NCI-H2227 (cell line): ENCODE results near the gene KIAA1549.

Source experiments
- DNase-seq: peaks from one replicate; lab custom pipeline; 2025; ENCODE audit not compliant: unreplicated experiment; lab: John Stamatoyannopoulos, UW

The KIAA1549 gene

DNA sequence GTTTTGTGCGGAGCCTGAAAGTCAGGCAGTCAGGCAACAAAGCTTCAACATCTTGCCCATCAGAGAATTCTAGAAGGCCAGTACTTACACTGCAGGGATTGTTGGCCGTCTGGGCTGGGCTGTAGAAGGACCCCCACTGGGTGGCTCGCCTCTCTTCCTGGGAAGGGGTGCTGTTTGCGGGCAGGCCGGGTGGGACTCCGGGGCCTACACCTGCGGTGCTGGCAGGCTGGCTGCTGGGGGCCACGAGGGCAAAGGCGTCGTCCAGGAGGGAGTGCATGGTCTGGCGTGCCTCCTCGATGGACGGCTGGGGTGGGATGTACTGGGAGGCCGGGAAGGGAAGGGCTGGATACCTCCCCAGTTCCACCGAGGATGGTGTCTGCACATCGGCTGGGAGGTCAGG is 120.1 kb downstream of the KIAA1549 start:
- DNase-seq, result no peak

DNA sequence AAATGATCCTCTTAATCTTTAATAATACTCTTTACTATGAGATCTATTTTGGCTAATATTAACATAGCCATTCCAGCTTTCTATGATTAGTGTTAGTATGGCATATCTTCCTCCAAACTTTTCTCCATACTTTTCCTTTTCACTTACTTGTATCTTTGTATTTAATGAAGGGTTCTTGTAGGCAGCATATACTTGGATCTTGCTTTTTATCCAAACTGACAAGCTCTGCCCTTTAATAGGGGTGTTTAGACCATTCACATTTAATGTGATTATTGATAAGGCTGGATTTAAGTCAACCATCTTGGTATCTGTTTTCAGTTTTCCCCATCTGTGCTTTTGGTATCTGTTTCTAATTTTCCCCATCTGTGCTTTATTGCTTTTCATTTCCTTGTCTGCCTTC is 123.5 kb downstream of the KIAA1549 start:
- DNase-seq, result no peak

DNA sequence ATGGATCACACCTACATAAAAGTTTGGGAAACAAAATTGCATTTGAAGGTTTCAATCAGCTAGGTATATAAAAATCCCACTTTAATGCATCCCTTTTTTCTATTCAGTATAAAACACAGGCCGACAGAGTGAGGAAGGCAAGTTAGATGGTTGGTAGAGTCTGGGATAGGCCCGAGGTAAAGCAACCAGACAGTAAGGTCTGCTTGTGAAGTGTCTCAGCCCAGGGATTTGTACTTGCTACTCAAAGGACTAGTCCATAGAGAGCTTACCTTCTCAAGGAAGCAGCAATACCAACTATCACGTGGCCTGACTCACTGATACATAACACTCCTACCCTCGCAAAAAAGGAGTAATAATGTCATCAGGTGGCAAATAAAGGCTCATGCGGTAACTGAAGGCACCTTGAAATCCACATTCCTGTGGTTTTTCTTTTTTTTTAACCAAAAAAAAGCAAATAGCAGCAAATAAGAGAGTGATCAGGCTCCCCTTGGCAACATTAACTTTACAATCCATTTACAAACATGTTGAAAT is 127.0 kb downstream of the KIAA1549 start:
- no peak for DNase-seq

DNA sequence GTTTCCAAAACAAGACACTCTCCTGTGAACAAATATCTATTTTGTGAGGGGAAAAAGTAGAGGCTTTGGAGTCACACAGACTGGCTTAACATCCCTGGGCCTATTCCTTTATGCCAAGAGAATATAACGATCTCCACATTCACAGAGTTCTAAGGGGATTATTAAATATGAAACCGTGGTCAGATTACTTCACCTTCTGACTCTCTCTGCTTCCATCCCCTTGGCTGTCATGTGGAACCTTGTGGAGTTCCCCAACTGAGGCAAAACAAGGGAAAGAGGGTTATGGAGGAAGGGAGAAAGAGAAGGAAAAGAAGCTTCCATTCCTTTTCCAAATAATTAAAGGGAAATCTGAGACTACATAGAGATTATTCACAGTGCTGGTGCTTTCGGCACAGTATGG is 127.7 kb downstream of the KIAA1549 start:
- no peak for DNase-seq

DNA sequence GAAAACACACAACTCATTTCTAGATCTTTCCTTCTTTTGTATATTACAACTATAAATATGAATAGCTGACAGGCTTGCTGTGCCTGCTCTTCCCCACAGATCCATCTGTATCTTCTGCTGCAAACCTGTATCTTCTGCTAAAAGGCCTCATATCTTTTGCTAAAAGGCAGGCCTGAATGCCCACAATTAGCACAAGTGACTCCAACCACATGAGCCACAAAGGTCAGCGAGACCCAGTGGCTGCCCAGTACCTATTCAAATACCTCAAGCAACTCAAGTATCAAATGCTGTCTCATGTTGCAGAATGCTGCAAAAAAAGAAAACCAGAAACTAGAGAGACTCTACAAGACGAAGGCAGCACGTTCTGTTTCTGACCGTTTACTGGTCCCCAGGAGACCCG is 128.7 kb downstream of the KIAA1549 start:
- no peak for DNase-seq

DNA sequence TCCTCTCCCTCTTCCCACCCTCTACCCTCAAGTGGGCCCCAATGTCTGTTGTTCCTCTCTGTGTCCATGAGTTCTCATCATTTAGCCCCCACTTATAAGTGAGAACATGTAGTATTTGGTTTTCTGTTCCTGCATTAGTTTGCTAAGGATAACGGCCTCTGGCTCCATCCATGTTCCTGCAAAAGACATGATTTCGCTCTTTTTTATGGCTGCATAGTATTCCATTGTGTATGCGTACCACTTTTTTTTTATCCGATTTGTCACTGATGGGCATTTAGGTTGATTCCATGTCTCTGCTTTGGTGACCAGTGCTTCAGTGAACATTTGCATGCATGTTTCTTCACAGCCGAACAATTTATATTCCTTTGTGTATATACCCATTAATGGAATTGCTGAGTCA is 131.5 kb downstream of the KIAA1549 start:
- DNase-seq, result no peak

DNA sequence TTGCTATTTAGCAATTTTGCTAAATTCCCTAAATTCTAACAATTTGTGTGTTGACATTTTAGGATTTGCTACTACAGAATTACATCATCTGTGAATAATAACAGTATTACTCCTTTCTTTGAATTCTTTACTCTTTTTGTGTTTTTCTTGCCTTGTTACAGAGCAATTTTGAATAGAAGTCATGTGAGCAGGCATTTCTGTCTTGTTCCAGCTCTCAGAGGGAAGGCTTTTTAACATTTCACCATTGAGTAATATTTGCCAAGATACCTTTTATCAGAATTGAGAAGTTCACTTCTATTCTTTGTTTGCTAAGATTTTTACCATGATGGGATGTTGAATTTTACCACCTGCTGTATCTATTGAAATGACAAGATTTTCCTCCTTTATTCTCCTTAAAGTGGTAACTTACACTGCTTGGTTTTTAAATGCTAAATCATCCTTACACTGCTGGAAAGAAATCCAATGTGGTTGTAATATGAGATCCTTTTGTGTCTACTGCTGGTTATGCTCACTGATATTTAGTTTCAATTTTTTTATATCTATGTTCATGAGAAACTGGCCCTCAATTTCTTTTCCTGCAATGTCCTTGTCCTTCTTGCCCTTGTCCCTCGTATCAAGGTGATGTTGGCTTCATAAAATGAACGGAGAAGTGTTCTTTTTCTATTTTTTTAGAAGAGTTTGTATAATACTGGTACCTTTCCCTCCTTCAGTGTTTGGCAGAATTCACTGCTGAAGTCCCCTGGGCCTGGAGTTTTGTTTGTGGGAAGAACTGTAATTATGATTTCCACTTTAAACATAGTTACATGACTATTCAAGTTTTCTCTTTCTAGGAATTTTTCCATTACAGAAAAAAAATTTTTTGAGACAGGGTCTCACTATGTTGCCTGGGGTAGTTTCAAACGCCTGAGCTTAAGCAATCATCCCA is 132.9 kb downstream of the KIAA1549 start:
- DNase-seq, result no peak

DNA sequence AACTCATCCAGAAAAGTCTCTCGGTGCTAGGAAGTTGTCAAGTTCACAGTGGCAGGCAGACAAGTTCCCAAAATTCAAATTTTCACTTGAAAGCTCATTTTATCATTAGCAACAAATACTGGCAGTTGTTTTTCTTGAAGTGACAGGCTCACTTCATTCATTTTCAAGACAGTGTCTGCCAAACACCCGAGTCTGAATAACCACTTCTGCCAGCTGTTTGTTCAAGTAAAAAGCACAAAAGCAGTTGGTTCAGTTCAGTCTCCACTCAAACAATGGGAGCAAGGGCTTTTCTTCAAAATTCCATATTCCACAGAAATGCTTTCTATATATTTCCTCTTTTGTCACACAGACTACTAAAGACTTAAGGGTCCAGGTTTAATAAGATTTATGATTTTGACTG is 135.5 kb downstream of the KIAA1549 start:
- DNase-seq, result no peak

DNA sequence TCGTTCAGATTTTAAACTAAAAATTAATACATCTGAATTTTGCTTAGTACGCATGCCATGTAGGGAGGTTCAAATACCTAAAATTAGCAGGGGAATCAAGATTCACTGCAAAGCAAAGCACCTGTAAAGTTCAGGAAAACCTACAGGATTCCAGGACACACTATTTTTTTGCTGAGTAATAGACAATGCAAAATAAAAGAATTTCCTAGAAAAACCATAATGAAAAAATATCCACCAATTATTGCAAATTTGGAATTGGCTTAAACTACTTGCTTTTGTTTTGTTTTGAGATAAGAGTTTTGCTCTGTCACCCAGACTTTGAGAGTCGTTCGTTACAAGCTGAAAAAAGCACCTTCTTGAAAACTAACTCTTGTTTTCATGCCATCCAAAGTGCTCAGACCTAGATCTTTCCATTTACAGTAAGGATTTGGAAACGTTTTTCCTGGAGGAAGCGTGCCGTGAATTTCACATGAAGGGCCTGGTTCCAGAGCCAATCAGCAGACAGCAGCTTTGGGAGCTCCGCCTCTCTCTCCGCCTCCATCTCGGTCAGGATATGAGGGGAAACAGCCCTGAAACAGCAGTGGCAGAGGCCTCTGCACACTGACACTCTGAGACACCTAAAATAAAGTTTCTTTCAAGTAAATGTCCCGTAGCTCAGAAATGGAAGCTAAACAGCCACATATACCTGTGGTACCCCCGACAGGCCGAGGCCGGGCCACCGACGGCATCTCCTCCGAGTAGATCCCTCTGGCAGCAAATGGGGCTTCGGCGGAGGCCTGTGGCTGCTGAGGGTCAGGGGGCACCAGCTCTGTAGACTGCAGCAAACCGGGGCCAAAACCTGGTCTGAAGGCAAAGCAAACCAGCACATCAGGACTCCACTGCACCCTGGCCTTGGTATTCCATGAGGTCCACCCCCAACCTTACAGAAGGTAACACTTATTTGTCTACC is 137.3 kb downstream of the KIAA1549 start:
- DNase-seq, result no peak

DNA sequence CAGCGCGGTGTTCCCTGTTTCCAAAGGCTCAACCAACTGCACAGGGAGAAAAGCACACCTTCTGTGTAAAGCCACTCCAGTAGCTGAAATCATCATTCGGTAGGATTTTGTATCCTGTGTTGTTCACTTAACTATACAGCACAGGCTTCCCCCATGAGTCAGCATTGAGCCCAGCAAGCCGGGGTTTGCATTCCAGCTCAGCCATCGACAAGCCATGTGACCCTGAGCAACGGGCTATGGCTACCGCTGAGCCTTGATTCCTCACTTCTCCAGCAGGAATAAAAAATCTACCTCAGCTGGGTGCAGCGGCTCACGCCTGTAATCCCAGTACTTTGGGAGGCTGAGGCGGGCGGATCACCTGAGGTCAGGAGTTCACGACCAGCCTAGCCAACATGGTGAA is 139.1 kb downstream of the KIAA1549 start:
- DNase-seq, result no peak

DNA sequence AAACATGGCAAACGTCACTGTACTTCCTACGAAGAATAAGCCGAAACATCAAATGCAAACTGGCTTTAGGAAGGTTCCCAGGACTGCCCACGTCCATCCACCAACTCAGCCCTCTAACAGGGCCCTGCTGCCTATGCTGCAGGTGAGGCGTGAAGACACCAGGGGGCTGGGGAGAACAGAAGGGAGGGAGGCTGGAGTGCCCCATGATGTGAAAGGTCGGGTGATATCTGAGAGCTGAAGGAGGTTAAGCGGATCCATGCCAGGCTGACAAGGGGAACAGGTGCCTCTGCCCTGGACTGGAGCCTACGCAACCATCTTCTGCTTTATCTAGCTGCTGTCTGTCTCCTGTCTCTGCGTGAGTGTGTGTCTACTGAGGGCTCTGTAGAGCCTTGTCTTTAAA is 143.0 kb downstream of the KIAA1549 start:
- DNase-seq, result no peak

DNA sequence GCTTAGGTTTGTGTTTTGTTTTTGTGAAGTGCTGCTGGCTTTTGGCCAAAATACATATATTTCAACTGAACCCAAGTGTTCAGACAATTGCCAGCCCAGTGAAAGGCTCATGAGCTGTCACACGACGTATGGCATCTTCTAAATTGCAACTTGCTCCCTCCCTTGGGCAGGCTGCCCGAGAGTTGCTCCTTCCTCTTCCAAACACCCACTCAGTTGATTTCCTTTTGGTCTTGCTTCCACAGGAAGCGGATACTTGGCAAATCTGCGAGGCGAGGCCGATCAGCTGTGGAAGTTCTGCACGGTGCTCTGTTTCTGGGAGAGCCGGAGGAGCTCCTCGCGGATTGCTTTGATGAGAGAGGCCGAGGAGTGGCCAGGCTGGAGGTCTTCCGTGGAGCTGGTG is 143.6 kb downstream of the KIAA1549 start:
- no peak for DNase-seq

DNA sequence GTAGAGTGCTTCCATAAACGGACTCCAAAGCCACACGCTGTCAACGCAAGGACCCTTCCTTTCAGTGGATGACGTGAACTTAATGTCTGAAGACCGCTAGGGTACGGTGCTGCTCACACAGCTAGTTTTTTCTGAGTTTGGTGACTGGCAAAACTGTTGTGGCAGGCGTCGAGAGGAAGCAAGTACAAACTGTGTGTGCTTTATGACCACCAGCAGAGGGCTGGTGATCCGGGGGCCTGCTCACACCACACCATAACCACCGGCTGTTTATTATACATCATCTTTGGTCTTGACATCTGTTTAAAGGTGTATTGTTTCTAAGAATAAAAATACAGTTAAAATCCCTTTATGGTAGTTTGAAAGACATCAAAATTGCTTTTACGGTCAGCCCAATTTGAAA is 146.1 kb downstream of the KIAA1549 start:
- DNase-seq, result no peak

DNA sequence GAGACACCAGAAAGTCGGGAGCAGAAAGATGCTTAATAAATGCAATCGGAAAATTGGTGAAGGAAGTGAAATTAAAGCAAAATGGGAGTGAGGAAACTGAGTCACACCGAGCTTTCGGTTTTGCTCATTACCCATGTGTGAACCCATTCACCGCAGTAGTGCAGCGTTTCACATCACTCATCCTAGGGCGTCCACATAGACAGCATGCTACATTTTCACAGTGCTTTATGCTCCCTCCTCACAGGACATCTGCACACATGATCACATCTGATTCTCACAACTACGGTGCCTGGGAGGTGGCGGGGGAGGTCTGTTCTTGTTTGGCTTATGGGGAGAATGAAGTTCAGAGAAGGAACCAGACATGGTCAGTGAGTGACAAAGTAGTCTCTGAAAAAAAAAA is 146.6 kb downstream of the KIAA1549 start:
- DNase-seq, result no peak

DNA sequence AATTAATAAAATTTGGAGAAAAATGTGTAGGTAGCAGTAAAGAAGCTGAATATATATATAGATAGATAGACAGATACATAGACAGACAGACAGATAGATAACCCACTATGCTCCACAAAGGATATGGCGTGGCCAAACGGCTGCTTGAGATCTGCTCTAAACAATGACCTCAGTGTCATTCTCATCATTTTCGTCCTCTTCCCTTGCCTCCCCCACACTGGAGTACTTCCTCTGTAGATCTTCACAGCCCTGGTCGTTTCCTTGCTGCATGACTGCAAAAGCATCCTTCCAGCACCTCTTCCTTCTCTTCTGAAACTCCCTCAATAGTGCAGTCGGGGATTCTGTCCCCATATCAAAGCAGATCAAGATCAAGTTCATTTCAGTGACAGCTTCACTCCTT is 147.6 kb downstream of the KIAA1549 start:
- DNase-seq, result no peak

DNA sequence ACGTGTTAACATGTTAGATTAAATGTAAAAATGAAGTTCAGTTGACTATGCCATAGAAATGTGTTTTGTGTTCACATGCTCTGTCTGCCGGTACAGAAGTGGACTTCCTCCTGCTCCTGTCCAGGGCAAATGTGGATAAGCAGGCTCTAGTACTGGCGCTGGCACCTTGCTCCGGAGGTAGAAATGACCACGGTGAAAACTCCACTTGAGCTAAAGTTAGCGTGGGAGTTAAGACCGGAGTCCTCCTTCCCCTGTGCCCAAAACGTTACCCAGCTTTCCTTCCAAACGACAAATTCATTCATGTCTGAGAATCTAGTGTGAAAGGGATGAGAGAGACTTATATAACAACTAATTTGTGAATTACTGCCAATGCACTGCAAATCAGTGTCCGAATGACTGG is 148.2 kb downstream of the KIAA1549 start:
- no peak for DNase-seq

DNA sequence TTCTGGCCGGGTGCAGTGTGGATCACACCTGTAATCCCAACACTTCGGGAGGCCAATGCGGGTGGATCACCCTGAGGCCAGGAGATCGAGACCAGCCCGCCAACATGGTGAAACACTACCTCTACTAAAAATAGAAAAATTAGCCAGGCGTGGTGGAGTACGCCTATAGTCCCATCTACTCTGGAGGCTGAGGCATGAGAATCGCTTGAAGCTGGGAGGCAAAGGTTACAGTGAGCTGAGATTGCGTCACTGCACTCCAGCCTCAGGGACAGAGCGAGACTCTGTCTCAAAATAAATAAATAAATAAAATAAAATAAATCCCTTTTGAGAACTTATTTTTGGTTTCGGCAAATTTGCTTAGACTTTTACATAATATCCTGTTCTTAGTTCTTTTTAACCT is 151.9 kb downstream of the KIAA1549 start:
- no peak for DNase-seq

DNA sequence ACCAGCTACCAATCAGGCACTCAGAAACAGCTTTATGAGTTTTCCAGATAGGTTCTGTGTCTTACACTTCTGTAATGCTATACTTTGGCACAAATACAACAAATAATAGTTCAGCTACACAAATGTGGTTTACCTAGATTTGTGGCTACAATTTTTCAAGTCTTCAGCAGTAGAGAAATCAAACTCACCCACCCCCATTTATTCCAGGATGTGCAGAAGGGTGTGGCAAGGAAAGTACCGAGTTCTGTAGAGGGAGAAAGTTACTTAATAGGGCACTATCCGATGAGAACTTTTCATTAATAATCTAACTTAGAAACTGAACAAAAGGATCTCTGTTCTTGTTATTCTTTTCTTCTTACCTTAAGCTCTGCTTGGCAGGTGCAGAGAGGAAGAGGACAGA is 152.9 kb downstream of the KIAA1549 start:
- no peak for DNase-seq

DNA sequence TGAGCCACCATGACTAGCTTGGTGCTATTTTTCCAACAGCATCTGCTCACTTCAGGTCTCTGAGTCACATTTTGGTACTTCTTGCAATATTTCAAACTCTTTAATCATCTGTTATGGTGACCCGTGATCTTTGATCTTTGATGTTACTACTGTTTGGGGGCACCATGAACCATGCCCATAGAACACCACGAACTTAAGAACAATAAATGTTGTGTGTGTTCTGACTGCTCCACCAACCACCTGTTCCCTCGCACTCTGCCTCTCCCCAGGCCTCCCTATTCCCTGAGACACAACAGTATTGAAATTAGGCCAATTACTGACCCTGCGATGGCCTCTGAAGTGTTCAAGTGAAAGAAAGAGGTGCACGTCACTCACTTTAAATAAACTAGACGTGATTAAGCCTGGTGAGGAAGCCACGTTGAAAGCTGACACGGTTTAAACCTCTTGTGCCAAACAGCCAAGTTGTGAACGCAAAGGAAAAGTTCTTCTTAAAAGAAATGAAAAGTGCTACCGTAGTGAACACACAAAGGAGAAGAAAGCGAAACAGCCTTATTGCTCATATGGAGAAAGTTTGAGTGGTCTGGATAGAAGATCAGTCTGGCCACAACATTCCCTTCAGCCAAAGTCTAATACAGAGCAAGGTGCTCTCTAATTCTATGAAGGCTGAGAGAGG is 156.0 kb downstream of the KIAA1549 start:
- DNase-seq, result no peak

DNA sequence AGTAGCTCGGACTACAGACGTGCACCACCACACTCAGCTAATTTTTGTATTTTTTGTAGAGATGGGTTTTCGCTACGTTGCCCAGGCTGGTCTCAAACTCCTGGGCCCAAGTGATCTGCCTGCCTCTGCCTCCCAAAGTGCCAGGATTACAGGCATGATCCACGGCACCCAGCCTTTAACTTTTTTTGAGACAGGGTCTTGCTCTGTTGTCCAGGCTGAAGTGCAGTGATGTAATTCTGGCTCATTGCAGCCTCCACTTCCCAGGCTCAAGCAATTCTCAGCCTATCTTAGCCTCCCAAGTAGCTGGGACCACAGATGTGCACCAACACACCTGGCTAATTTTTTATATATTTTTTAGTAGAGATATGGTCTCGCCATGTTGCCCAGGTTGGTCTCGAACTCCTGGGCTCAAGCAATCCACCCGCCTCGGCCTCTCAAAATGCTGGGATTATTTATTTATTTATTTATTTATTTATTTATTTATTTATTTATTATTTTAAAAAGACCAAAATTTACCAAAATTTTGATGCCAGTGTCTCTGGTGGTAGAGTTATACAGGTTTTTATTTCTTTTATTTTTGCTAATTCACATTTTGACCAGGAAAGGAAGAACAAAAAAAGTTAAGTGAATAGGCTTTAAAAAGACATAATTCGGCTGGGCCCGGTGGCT is 158.2 kb downstream of the KIAA1549 start:
- DNase-seq, result no peak

DNA sequence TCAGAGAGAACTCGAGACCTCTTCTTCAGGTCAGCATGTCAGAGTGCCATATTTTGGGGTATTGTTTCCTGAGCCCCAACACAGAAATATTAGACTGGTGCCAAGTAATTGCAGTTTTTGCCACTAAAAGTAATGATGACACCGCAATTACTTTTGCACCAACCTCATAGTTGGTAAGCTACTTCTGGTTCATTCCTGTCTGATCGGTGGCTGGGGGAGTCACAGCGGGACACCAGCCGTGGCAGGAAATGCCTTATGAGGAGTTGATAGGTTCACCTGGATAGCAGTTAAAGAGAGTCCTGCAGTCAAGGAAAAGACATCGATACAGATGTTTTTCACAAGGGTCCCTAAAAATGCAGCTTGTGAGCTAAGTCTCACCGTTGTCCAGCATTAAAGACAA is 159.3 kb downstream of the KIAA1549 start:
- DNase-seq, result no peak
